GM19328 (cell line): Measurements from ENCODE around the gene MAEA.
"Not testable (repeated sequence)": the region's sequence is repeated elsewhere in the genome, so short reads cannot be mapped to it uniquely, and the experiment has no call there.

ENCODE experiments used
- ATAC-seq: cut with Tn5 transposase; IDR thresholded peaks from one replicate; pipeline ENCODE4 v1.9.1; 2021; ENCODE audit warnings: mild to moderate bottlenecking, moderate library complexity; ENCODE audit not compliant: unreplicated experiment

MAEA gene

DNA sequence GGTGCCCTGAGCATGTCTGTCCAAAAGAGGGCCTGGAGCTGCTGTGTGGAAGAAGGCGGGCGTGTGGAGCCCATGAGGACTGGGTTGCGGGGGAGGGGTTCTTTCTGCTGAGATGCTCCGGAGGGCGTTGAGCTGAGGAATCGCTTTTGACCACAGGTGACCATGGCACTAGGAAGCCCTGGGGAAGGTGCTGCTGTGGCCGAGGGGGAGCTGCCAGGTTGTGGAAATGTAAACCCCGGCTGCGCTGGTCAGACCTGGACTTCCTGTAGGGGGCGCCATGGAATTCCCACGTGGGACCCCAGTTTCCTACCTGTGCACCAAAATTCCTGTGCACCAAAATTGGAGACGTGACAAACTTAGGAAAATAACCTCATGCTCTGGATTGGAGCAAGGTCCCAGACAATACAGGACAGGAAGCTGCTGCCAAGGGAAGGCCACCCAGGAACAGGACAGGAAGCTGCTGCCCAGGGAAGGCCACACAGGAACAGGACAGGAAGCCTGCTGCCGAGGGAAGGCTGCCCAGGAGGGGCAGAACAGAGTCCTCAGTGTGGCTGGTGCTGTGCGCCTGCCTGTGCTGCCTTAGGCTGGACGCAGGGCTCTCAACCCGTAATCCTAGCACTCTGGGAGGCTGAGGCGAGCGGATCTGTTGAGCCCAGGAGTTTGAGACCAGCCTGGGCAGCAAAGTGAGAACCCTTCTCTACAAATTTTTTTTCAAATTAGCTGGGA is 29.0 kb downstream of the MAEA start:
- ATAC-seq, result no peak

DNA sequence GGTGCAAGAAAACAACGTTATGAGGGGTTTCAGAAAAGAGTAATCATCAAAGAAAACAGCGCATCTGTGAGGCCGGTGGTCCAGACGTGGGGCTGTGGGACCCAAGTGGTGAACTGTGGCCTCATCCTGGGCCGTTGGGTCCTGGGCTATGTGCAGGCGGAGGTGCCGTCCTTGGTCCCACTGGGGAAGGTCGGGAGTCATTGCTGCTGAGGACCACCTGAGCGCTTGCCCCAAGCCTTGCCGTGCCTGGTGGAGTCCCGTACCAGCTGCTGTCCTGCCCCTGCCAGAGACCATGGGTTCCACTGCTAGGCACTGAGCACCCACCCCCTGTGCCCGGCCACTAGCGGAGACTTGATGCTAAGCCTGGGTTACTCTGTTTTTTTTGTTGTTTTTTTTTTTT is 31.8 kb downstream of the MAEA start:
- ATAC-seq, result no peak

DNA sequence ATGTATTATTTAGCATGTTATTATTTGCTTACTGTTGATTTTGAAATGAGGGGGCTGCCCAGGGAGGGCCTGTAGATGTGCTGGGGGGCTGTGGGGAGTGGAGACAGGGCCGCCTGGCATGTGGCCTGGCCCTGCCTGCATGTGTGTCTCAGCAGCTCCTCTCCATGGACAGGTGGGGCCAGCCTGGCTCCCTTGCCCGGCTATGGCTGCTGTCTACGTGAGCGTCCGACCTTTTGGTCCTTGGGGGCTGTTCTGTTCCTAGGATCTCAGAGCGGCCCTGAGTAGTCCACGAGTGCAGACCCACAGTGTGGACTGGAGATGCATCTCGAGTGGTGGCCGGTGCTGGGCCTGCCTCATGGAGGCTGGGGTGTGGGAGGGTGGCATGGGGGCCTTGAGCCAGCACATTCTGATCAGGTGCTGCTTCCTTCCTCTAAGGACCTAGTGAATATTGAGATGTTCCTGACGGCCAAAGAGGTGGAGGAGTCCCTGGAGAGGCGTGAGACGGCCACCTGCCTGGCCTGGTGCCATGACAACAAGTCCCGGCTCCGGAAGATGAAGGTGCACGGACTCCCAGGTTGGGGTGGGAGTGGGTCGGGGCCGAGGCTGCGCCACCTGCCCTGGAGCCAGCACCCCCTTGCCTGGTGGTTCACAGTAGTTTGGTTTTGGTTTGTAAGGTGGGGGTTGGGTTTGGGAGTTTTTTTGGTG is 32.4 kb downstream of the MAEA start:
- no peak for ATAC-seq

DNA sequence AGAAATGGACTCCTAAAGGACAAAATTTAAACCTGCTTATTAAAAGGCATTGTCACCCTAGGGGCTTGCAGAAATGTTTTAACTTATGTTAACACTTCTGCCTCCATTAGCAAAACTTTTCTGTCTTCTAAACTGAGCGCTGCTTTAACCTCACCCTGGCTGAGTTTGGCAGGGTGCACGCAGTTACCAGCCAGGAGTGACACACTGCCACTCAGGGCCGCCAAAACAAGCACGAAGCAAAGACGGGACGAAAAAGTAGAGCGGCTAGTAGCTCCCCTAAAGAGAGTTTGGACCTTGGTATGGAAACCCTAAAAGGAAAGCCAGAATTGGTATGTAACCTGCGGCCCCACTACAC is 33.6 kb downstream of the MAEA start:
- ATAC-seq, result no peak

DNA sequence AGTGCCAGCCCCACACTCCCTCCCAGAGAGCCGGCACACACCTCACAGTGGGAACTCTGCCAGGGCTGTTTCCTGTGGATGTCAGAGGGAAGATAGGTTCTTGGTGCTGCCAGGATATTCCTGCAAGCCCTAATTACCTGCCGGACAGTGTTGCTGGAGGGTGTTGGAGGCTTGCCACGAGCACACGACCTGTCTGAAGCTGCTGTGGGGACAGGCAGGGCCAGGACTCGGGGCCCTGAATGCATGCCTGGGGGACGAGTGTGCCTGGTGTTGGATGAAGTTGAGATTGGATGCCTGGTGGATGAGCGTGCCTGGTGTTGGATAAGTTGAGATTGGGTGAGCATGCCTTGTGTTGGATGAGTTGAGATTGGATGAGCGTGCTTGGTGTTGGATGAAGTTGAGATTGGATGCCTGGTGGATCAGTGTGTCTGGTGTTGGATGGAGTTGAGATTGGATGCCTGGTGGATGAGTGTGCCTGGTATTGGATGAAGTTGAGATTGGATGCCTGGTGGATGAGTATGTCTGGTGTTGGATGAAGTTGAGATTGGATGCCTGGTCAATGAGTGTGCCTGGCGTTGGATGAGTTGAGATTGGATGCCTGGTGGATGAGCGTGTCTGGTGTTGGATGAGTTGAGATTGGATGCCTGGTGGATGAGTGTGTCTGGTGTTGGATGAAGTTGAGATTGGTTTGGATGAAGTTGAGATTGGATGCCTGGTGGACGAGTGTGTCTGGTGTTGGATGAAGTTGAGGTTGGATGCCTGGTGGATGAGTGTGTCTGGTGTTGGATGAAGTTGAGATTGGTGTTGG is 34.1 kb downstream of the MAEA start:
- ATAC-seq, result no peak

DNA sequence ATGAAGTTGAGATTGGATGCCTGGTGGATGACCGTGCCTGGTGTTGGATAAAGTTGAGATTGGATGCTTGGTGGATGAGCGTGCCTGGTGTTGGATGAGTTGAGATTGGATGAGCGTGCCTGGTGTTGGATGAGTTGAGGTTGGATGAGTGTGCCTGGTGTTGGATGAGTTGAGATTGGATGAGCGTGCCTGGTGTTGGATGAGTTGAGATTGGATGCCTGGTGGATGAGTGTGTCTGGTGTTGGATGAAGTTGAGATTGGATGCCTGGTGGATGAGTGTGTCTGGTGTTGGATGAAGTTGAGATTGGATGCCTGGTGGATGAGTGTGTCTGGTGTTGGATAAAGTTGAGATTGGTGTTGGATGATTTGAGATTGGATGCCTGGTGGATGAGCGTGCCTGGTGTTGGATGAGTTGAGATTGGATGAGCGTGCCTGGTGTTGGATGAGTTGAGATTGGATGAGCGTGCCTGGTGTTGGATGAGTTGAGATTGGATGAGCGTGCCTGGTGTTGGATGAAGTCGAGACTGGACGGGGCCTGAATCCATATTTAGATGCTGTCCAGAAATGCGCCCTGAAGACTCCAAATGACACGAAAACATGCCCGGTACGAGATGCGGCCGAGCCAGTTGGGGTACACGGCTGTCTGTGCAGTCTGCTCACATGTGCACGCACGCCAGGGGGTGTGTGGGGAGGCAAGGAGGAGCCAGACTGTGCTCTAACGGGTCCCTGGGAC is 34.9 kb downstream of the MAEA start:
- not testable (repeated sequence) for ATAC-seq

DNA sequence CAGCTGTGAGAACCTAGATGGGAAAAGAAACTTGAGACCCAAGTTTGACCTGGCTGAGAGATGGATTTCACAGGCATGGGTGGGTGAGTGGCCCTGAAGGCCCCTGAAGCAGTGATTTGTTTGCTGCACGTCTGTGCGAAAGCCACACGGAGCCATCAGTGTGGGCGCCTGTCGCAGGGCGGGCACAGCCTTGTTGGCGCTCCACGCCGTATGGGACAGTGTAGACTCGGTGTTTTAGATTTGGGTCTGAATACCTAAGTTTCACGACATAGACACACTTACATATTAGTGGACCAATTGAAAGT is 35.4 kb downstream of the MAEA start:
- ATAC-seq, result no peak

DNA sequence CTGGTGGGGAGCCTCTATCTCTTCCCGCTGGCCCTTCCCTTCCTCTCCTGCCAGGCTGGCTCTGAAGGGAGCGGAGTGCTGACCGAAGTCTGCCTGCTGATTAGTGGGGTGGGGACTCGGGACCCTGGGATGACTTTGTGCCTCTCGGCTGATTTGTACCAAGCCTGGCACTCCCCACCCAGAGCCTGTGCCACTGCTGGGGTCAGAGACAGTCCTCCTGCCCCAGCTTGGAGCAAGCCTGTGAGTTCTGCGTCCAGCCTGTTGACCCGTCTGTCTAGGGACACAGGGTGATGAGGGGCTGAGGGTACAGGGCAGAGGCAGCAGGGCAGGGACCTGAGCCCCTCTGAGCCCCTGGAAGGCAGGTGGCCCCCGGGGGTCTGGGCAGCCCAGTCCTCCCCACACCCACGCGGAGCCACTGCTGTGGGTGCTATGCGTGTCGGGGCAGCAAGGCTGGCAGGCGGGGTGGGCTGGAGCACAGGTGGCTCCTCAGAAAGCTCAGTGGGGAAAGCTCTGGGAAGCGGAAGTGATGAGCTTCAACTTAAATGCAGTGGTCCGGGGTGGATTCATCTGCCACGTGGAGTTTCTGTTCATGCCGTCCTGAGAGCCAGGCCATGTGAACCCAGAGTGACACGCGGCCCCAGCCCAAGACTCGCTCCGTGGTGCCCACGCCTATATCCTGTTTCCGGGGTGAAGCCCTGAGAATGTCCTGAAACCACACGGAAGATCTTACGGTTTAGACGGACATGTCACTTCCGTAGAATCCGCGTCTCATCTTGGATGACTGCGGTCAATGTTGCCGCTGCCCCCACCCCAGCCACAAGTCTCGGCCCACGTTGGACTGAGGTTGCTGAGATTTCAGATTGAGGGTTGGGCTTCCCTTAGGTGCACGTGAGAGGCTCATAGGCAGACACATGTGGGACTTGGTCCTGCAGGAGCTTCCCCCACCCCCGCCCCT is 36.3 kb downstream of the MAEA start:
- no peak for ATAC-seq

DNA sequence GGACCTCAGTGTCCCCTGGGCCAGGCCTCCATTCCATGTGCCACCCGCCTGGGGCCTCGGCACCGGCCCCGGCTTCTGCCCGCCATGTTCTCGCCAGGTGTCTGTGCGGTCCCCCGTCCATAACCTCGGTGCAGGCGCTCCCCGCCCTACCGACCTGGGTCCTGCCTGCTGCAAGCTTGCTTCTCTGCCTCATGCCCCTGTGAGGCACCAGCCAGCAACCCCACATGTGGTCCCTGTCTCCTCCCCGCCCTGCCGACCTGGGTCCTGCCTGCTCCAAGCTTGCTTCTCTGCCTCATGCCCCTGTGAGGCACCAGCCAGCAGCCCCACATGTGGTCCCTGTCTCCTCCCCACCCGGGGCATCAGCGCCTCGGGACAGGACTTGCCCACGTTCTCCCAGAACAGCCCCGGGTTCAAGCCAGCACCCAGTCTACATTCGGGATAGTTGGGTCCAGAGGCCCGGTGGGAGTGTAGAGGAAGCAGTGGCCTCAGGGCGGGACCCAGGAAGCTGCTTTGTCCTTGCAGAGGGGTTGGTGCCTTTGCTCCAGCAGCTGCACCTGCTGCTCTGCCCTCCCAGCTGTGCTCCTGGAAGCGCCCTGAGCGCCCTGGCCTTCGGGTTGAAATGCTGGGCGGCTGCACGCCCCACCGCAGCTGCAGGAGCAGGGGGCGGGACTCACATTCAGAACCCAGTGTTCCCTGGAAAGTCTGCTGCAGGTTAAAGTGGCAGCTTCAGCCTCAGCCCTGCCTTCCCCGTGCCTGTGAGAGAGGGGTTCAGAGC is 37.2 kb downstream of the MAEA start:
- no peak for ATAC-seq

DNA sequence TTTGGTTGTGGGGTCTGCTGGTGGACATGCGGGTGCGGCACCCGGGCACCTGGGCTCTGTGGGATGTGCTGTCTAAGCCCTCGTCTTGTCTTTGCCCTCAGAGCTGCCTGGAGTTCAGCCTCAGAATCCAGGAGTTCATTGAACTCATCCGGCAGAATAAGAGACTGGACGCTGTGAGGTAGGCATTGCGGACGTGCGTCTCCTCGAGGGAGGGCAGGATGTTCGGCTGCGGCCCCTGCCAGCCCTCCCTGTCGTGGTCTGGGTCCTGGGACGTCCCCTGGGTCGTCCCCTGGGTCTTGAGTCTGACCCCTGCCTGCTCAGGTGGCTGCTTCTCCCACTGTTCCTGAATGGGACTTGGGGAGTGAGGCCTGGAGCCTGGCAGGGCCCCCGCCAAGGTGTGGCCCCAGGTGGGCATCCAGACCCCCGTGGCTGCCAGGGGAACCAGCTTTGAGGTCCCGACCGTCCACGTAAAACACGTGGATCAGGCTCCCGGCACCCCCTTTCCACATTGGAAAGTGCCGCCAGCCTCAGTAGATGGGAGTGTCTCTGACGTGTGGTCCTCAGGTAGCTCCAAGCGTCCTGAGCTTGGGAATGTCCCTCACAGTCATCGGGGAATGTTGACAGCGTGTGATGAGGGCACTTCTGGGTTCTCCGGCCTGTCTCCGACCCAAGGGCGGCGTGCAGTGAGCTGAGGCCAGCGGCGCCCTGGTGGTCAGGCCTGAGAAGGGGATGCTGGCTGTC is 38.0 kb downstream of the MAEA start:
- ATAC-seq, result no peak

DNA sequence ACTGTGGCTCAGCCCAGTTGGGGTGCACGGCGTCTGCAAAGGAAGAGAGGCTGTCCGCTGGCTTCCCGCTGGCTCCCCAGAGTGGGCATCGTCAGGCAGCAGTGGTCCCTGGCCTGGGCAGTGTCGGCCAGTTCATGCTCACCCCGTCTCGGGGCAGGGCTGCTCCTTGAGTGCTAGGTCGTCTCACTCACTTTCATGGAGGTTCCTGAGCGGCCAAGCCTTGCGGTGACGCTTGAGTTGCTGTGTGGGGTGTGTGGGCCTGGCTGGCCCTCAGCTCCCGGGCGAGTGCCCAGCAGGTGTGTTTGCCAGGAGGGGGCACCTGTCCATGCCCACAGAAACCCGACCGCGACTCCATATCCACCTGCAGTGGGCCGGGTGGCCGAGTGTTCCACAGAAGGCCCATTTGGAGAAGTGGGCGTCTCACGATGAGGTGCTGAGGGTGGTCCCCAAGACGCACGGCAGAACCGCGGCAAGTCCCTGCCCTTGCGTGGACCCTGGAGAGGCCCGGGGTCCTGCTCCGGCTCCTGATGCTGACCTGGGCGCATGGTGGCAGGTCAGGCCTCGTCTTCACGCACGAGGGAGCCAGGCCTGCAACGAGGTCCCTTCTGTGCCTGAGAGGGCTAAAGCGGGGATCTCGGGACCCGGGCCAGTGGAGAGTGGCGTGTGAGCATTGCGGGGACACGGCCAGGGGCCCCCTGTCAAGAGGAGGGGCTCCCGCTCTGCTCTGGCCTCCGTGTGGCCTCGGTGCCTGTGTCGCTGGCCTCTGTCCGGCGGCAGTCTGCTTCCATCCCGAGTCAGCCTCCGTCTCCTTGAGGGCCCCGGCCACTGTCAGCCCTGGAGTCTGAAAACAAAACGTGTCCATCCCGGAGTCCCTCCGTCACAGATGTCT is 38.8 kb downstream of the MAEA start:
- ATAC-seq, result no peak

DNA sequence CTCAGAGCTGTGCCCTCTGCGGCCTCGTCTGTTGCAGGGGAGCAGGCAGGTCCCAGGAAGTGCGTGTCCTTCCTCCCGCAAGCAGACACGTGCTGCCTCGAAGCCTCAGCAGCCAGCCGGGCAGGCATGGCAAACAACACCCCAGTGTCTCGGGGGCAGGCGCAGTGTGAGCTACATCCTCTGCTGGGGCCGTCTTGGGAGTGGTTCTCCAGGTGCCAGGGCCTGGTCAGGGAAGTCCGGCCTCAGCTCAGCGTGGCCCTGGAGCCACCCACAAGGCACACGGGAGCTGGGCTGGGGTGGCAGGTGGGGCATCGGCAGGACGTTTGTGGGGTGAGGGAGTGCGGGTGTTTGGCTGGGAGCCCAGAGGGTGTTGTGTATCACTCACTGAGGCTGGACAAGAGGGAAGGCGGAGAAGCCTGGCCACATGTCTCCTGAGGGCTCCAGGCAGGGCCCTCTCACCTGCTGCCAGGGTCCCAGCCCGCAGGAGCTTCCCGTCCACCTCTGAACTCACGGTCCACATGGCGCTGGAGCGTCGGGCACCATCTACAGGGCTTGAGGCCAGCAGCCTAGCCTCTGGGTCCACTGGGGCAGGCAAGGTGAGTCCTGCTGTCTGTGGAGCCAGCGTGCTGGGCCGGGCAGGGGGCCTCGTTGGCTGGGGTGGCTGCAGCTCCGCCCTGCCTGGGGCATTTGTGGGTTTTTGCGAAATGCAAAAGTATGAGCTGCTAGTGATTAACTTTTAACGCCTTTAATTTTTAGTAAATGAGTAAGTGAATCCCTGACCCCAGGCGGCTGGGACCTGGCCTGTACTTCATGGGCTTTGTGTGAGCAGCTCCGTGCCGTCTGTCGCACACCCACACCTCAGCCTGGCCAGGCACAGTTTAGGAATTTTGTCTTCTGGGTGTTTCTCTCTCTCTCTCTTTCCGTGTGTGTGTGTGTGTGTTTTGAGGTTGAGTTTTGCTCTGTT is 40.0 kb downstream of the MAEA start:
- no peak for ATAC-seq

DNA sequence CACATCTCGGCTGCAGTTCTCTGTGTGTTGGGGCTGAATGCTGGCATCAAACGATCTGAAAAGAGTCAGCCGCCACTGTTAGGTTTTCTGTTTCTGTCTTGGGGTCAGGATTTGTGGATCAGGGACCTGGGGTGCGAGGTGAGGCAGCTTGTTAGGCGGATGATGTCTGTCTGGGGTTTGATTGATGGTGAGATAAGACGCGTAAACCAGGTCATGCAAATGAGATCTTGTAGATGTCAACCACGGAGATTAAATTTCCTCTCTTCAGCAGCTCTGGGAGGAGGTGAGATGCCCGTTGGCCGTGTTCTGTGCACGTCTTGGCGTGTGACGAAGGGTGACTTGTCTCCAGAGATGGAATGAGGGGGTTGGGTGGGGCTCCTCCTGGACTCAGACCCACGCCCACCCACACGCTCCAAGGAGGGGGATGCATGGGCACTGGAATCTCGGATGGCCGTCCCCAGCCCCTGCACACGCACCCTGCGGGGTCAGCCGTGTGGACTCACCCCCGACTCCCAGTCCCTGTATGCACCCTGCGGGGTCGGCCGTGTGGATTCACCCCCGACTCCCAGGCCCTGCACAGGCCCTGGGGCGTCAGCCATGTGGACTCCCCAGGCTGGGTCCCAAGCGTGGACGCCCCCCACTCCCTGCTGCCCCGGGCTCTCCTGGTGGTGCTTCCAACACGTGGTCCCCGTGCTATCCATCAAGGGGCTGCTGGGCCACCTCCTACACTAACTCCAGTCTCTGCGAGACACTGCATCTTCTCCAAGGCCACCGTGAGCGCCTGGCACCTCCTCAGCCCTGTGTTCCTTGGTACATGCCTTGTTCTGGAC is 41.3 kb downstream of the MAEA start:
- no peak for ATAC-seq

DNA sequence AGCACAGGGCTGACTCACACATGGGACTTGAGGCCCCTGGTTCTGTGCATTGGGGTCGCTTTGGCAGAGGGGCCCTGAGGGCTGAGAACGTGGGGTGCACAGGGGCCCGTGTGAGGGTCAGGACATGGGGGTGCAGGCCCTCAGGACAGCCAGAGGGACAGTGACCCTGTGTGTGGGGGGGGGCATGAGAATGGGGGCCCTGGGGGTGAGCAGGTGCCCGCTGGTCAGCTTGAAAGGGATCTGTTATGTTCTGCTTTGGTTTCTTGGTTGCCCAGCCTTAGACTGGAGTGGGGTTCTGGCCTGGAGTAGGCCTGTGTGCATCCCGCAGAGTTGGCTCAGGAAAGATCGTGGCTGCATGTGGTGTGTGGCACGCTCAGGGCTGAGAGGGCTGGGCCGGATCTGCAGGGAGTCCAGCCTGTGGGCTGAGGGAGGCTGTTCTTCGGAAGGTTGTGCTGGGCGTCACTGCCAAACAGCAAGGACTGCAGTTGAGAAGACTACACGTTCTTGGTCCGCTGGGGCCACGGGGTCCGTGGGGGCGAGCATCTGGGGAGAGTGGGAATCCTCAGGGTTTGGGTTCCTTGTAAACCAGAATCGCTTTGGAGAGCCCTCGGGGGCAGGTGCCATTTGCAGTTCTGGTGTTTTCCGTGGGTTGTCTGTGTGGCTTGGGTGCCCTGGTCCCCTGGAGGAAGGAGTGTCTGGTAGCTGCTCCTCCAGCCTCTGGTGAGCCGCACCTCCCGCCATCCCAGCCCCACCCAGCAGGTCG is 42.1 kb downstream of the MAEA start:
- no peak for ATAC-seq

DNA sequence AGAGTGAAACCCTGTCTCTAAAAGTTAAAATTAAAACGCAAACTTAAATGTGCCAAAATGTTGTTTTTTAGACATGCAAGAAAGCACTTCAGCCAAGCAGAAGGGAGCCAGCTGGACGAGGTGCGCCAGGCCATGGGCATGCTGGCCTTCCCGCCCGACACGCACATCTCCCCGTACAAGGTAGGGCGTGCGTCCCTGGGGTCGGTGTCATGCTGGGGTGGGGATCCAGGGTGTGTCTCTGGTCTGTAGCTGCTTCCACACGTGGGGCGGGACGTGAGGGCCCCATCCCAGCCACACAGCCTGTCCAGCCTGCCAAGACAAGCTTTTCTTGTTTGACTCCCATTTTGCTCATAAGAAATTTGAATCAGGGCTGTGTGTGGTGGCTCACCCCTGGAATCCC is 43.0 kb downstream of the MAEA start:
- no peak for ATAC-seq
